Measurements from ENCODE around the gene HOXD10. TPM values are rescaled to one million over a fixed set of nuclear protein-coding genes. Genes with fewer than 3 reads are reported as not detected.

HOXD10 gene
- polyA plus RNA-seq, 1 donor = 0.18 TPM

DNA sequence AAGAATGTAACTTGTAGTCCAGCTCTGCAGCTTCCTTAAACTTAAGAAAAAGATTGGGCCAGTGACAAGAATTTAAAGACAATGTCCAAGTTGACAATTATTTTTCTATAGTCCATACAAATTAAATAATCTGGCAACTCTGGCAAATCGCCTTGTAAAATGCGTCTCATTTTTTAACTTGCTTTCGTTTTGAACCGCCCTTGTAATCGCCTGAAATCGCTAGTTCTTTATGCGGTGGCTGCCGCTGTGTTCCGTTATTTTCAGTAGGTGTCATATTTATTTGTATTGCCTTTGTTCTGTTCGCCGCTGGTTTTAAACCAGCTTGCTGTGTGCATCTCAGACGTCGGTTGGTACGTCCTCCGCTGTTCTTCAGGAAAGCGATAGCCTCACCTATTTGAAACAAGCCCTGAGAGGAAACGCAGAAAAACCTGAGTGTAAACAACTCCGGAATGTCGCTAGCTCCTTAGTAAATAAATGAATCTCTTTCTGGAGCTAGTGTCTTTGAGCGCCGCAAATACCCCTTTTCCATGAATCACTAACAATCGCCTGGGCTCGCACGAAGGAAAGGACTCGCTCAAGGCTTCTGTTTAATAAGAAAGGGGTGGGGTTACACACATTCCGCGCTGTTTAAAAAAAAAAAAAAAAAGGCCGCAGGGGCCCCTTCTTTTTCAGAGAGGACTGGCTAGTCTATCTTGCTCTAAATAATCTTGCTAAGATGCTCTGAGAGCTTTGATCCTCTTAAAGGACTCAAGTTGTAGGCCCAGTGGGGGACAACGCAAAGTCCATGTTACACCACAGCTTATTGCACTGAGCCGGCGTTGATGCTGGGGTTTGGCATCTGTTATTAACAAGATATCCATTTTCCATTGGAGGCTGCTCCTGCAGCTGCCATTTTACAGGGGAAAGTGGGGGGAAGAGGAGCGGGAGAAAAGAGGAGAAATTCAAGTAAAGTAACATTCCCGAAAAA lies 15.9 kb downstream of the HOXD10 start:
- Histone ChIP-seq H3K27me3 (ENCODE audit: control insufficient read depth, insufficient read depth, low read length) (peaks cover 91% of the 10 kb centered on the region), H3K9me3 (ENCODE audit: control insufficient read depth, low read depth, low read length) (peaks cover 6% of the 10 kb centered on the region), H3K36me3 (ENCODE audit: control insufficient read depth, insufficient read depth, low read length) (no peaks in the 10 kb centered on the region), H3K4me1 (ENCODE audit: control insufficient read depth, insufficient read depth, low read length) (peaks cover 2% of the 10 kb centered on the region), H3K27ac (ENCODE audit: low read length) (no peak overlapping the region), H3K4me3 (ENCODE audit: low read length) (peak overlapping the region; percentile 17)
- no peak for DNase-seq
- WGBS (ENCODE audit: insufficient coverage, low lambda C conversion rate) = no CpG with 5 or more reads among the region's 33 CpGs

DNA sequence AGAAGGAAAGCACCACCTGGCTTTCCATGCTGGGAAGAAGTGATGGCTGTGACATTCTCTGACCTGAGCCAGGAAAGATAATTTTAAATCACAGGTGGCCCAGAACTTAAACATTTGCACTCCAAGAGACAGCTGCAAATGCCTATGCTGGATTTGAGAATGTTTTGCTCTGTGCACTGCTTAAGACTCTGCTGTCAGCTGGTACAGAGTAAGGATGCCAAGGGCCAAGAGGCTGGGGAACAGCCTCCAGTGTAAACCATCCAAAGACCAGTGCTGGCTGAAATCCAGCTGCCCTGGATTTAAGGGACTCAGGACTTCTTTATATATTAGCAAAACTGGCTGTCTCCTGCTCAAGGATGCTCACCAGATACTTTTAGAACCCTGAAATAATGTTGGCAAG lies 16.8 kb downstream of the HOXD10 start:
- DNase-seq = no peak
- Histone ChIP-seq H3K27ac (ENCODE audit: low read length) (no peak overlapping the region), H3K4me1 (ENCODE audit: control insufficient read depth, insufficient read depth, low read length) (peaks cover 2% of the 10 kb centered on the region), H3K9me3 (ENCODE audit: control insufficient read depth, low read depth, low read length) (peaks cover 6% of the 10 kb centered on the region), H3K36me3 (ENCODE audit: control insufficient read depth, insufficient read depth, low read length) (no peaks in the 10 kb centered on the region), H3K4me3 (ENCODE audit: low read length) (no peak overlapping the region), H3K27me3 (ENCODE audit: control insufficient read depth, insufficient read depth, low read length) (peaks cover 91% of the 10 kb centered on the region)

GRCh38 chr2:176134035-176134434 lies 17.5 kb downstream of the HOXD10 start:
- peaks cover 2% of the 10 kb centered on the region for H3K4me1 ChIP-seq (ENCODE audit: control insufficient read depth, insufficient read depth, low read length)
- WGBS (ENCODE audit: insufficient coverage, low lambda C conversion rate) = no CpG with 5 or more reads among the region's 4 CpGs
- no peak overlapping the region for H3K4me3 ChIP-seq (ENCODE audit: low read length)
- no peak for DNase-seq
- peaks cover 91% of the 10 kb centered on the region for H3K27me3 ChIP-seq (ENCODE audit: control insufficient read depth, insufficient read depth, low read length)
- no peaks in the 10 kb centered on the region for H3K36me3 ChIP-seq (ENCODE audit: control insufficient read depth, insufficient read depth, low read length)
- H3K27ac ChIP-seq (ENCODE audit: low read length) = no peak overlapping the region
- peaks cover 6% of the 10 kb centered on the region for H3K9me3 ChIP-seq (ENCODE audit: control insufficient read depth, low read depth, low read length)

- no peak for DNase-seq
- peaks cover 95% of the 10 kb centered on the region for H3K27me3 ChIP-seq (ENCODE audit: control insufficient read depth, insufficient read depth, low read length)
- H3K36me3 ChIP-seq (ENCODE audit: control insufficient read depth, insufficient read depth, low read length) = no peaks in the 10 kb centered on the region
- H3K27ac ChIP-seq (ENCODE audit: low read length) = peak overlapping the region; percentile 56
- H3K4me3 ChIP-seq (ENCODE audit: low read length) = no peak overlapping the region
- H3K9me3 ChIP-seq (ENCODE audit: control insufficient read depth, low read depth, low read length) = peaks cover 3% of the 10 kb centered on the region
- H3K4me1 ChIP-seq (ENCODE audit: control insufficient read depth, insufficient read depth, low read length) = peaks cover 2% of the 10 kb centered on the region
These were observed 18.5 kb downstream of the HOXD10 start for GRCh38 chr2:176135035-176135440.

DNA sequence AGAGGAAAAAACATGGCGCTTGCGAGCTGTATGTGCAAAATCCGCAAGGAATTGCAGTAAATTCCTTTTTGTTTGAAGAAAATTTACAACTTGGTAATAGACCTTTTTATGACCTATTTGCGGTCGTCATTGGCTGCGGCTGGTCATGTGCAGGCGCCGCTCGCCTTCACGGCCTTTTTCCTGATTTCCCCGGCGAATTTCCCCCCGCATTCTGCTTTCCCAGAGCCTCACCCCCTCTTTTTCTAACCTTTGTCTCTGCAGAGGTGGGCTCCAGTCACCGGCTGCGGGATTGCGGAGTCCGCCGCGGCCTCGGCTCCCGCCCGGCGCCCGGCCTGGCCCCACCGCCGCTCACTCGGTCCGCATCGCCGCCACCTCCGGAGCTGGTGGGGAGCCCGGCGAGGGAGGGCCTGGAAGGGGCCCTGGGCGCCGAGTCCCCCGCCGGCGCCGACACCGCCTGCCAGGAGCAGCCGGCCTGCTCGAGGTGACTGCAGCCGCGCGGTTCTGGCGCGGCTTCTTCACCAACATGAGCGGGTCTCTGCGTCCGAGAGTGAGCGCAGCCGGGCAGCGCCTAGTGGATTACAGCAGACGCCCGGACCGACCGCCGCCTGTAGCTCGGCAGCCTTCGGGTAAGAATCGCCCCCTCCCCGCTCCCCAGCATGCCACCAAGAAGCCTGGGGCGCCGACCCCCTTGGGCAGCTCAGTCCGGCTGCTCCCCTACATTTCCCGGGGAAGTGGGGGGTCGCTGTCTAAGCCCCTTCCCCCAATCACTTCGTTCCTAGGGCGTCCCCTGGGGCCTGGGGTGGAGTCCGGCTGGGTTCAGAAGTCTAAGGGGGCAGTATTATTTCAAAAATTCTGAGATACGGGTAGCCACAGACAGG lies 20.0 kb downstream of the HOXD10 start:
- DNase-seq = peak in 1 of 2 donors; percentile 54
- Histone ChIP-seq H3K9me3 (ENCODE audit: control insufficient read depth, low read depth, low read length) (peaks cover 6% of the 10 kb centered on the region), H3K27ac (ENCODE audit: low read length) (peak overlapping the region; percentile 56), H3K27me3 (ENCODE audit: control insufficient read depth, insufficient read depth, low read length) (peaks cover 93% of the 10 kb centered on the region), H3K36me3 (ENCODE audit: control insufficient read depth, insufficient read depth, low read length) (no peaks in the 10 kb centered on the region), H3K4me1 (ENCODE audit: control insufficient read depth, insufficient read depth, low read length) (peaks cover 5% of the 10 kb centered on the region), H3K4me3 (ENCODE audit: low read length) (peak overlapping the region; percentile 55)
- WGBS (ENCODE audit: insufficient coverage, low lambda C conversion rate) = no CpG with 5 or more reads among the region's 71 CpGs

GRCh38 chr2:176137252-176137580 lies 20.6 kb downstream of the HOXD10 start:
- peaks cover 6% of the 10 kb centered on the region for H3K9me3 ChIP-seq (ENCODE audit: control insufficient read depth, low read depth, low read length)
- peaks cover 88% of the 10 kb centered on the region for H3K27me3 ChIP-seq (ENCODE audit: control insufficient read depth, insufficient read depth, low read length)
- peak overlapping the region; percentile 55 for H3K4me3 ChIP-seq (ENCODE audit: low read length)
- no peaks in the 10 kb centered on the region for H3K36me3 ChIP-seq (ENCODE audit: control insufficient read depth, insufficient read depth, low read length)
- no peak for DNase-seq
- peak overlapping the region; percentile 55 for H3K27ac ChIP-seq (ENCODE audit: low read length)
- no CpG with 5 or more reads among the region's 2 CpGs for WGBS (ENCODE audit: insufficient coverage, low lambda C conversion rate)
- H3K4me1 ChIP-seq (ENCODE audit: control insufficient read depth, insufficient read depth, low read length) = peaks cover 5% of the 10 kb centered on the region

GRCh38 chr2:176137906-176138305 lies 21.3 kb downstream of the HOXD10 start:
- Histone ChIP-seq H3K36me3 (ENCODE audit: control insufficient read depth, insufficient read depth, low read length) (no peaks in the 10 kb centered on the region), H3K9me3 (ENCODE audit: control insufficient read depth, low read depth, low read length) (peaks cover 6% of the 10 kb centered on the region), H3K4me3 (ENCODE audit: low read length) (peak overlapping the region; percentile 55), H3K27me3 (ENCODE audit: control insufficient read depth, insufficient read depth, low read length) (peaks cover 84% of the 10 kb centered on the region), H3K27ac (ENCODE audit: low read length) (peak overlapping the region; percentile 55), H3K4me1 (ENCODE audit: control insufficient read depth, insufficient read depth, low read length) (peaks cover 3% of the 10 kb centered on the region)
- no CpG with 5 or more reads among the region's 8 CpGs for WGBS (ENCODE audit: insufficient coverage, low lambda C conversion rate)
- DNase-seq = no peak

DNA sequence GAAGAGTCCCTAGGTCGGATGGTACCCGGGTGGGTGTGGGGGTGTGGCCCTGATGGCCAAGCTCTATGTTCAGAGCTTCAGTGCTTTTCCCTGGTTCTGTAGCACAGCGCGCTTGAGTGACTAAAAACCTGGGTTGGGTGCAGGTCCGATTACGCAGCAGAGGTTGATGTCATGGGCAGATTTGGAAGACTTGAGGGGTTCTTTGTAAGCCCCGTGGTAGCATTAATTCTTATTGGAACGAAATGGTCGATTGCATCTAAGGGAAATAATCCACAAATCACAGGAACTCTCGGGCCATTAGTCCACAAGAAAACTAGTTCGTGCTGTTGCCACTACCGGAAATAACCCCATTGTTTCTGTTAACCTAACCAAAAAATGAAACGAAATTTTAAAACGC lies 21.9 kb downstream of the HOXD10 start:
- DNase-seq = no peak
- Histone ChIP-seq H3K9me3 (ENCODE audit: control insufficient read depth, low read depth, low read length) (peaks cover 6% of the 10 kb centered on the region), H3K36me3 (ENCODE audit: control insufficient read depth, insufficient read depth, low read length) (no peaks in the 10 kb centered on the region), H3K4me3 (ENCODE audit: low read length) (peak overlapping the region; percentile 14), H3K4me1 (ENCODE audit: control insufficient read depth, insufficient read depth, low read length) (peaks cover 3% of the 10 kb centered on the region), H3K27ac (ENCODE audit: low read length) (peak overlapping the region; percentile 55), H3K27me3 (ENCODE audit: control insufficient read depth, insufficient read depth, low read length) (peaks cover 84% of the 10 kb centered on the region)
- WGBS (ENCODE audit: insufficient coverage, low lambda C conversion rate) = 0% methylated on average over 1 of the region's 14 CpGs

- H3K4me1 ChIP-seq (ENCODE audit: control insufficient read depth, insufficient read depth, low read length) = peaks cover 3% of the 10 kb centered on the region
- DNase-seq = no peak
- peaks cover 6% of the 10 kb centered on the region for H3K9me3 ChIP-seq (ENCODE audit: control insufficient read depth, low read depth, low read length)
- peaks cover 84% of the 10 kb centered on the region for H3K27me3 ChIP-seq (ENCODE audit: control insufficient read depth, insufficient read depth, low read length)
- no peak overlapping the region for H3K4me3 ChIP-seq (ENCODE audit: low read length)
- WGBS (ENCODE audit: insufficient coverage, low lambda C conversion rate) = no CpG with 5 or more reads among the region's 28 CpGs
- no peaks in the 10 kb centered on the region for H3K36me3 ChIP-seq (ENCODE audit: control insufficient read depth, insufficient read depth, low read length)
- H3K27ac ChIP-seq (ENCODE audit: low read length) = peak overlapping the region; percentile 55
These were observed 22.5 kb downstream of the HOXD10 start for GRCh38 chr2:176138923-176139660.

All from large intestine (tissue), 3 donors.